Measurements from ENCODE around the gene BMPR1A.
"Not testable (repeated sequence)": the region's sequence is repeated elsewhere in the genome, so short reads cannot be mapped to it uniquely, and the experiment has no call there.

BMPR1A gene

DNA sequence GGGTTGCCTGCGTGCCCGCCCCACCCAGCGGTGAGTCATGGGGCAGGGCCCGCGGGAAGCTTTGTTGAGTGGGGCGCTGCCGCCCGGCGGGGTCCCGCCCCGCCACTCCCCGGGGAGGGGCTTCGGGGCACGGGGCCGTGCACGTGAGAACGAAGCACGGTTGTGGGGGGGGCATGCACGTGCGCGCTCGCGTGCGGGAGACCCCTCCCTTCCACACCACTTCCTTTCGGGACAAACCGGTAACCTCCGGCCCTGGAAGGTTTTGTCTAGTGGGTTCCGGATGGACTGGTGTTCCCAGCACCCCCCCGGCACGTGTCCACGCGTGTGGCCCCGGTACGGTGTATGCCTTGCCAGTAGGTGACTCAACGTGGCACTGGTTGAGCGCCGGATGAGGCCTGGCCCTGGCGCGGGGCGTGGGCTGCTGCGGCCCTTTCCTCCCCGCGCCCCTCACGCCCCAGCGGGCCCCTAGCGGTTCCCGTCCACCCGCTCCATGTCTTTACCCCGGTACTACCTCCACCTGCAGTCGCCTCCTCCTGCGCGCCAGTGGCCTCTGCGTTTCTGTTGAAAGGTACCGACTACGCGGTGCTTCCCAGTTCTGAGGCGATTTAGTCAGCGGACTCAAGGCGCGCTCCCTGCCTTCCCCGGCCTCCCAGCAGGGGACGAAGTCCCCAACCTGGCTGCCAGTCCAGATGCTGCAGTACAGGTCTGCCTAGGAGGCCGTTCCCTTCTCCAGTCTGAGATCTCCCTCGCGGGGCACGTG lies 215.0 kb downstream of the BMPR1A start:
- peak in 1 of 2 experiments; percentile 38 for DNase-seq

GRCh38 chr10:86972613-86973380 lies 216.4 kb downstream of the BMPR1A start:
- no peak for DNase-seq

DNA sequence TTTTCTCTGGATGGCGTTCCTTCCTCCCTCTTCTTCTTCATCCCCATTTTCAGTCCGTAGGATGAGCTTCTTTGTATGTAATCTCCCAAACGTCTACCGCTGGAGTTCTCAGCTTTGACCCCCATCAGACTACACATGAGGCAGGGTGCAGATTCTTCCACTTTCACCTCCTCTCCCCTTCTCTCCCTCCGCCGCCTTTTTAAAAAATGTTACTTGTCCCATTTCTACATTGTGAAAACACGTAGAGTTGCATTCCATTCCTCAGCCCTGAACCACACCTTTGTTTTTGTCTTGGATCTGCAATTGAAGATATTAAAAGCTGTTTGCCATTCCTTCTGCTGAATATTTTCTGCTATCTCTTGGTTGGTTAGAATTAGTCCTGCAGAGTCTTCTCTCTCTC lies 218.1 kb downstream of the BMPR1A start:
- DNase-seq: no peak

DNA sequence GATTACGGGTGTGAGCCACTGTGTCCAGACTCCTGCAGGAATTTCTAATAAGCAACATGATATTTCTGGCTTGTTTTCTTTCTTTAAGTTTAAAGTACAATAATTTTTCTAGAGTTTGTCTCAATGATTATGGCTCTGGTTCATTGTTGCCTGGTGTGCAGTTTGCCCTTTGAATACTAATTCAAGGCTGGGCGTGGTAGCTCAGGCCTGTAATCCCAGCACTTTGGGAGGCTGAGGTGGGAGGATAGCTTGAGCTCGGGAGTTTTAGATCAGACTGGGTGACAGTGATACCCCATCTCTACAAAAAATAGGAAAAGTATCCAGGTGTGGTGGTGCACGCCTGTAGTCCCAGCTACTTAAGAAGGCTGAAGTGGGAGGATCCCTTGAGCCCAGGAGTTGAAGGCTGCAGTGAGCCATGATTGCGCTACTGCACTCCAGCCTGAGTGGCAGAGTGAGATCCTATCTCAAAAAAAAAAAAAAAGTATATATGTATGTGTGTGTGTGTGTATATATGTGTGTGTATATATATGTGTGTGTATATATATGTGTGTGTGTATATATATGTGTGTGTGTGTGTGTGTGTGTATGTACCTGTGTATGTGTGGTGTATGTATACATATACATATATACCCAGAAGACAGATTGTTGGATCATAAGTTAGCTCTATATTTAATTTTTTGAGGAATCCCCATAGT lies 220.1 kb downstream of the BMPR1A start:
- no peak for DNase-seq

DNA sequence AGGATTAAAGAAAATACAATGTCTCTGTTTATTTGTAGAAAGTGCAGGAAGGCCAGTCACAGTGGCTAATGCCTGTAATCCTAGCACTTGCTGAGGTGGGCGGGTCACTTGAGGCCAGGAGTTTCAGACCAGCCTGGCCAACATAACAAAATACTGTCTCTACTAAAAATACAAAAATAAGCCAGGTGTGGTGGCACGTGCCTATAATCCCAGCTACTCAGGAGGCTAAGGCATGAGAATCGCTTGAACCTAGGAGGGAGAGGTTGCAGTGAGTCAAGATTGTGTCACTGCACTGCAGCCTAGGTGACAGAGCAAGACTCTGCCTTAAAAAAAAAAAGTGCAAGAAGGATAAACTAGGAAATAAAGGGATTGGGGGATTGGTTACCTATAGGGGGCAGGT lies 222.0 kb downstream of the BMPR1A start:
- DNase-seq: not testable (repeated sequence)

GRCh38 chr10:86979296-86979818 lies 222.9 kb downstream of the BMPR1A start:
- no peak for DNase-seq

GRCh38 chr10:86979977-86980448 lies 223.6 kb downstream of the BMPR1A start:
- DNase-seq: no peak

- not testable (repeated sequence) for DNase-seq
Measured at GRCh38 chr10:86981020-86981419, 224.6 kb downstream of the BMPR1A start.

- no peak for DNase-seq
Measured at GRCh38 chr10:86981716-86982115, 225.3 kb downstream of the BMPR1A start.

All from NCI-H526 (cell line).